Head of caudate nucleus (tissue), 42 donors: ENCODE data around the gene MORC1.
"Not testable (repeated sequence)": the region's sequence is repeated elsewhere in the genome, so short reads cannot be mapped to it uniquely, and the experiment has no call there.

ENCODE experiments used
- DNase-seq, 42 donors: peaks; one replicate each; pipeline versions ENCODE4 v3.0.0 to v3.0.0-alpha.2; 2020 to 2021; ENCODE audit warnings: mixed read lengths in 7 of 42
- intact Hi-C: fragments of 100-400 bp; cut with DNase I; formaldehyde crosslinking; loops from one replicate; pipeline ENCODE4 v1.15.0; 2022

Gene MORC1

DNA sequence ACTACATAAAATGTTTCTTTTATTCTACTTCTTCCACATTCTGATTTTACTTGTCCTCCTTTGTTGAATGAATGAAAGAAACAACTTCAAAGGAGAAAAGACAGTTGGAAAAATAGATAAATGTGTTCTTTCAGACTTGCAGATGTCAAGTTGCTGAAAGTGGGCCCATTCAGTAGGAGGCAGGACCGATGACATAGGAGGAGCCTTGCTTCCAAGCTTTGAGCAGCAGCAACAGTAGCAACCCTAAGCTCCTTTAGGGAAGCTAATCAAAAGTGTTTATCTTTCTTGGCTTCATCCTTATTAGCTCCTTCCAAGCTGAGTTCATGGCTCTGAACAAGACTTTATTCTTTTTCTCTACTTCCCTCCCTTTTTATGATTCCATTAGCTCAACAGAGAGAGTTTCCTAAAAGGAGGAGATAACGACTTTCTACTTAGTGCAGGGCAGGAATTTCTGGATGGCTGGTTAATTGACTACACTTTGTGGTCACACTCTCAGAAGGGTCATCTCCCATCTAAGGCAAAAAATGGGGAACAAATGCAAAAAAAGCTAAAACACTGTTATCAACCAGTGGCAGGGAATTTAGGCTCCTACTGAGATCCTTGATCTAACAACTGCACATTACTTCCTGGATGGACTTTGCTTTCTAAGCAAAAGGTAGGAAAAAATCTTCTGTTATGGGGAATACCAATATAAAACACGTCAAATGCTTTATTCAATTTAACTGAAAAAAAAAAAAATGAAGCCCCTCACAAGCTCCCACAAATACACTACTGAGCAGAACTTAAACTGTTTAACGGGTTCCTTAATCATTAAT lies 4.8 kb downstream of the MORC1 start:
- DNase-seq, result no peak
- intact Hi-C loops, result no loop called here

DNA sequence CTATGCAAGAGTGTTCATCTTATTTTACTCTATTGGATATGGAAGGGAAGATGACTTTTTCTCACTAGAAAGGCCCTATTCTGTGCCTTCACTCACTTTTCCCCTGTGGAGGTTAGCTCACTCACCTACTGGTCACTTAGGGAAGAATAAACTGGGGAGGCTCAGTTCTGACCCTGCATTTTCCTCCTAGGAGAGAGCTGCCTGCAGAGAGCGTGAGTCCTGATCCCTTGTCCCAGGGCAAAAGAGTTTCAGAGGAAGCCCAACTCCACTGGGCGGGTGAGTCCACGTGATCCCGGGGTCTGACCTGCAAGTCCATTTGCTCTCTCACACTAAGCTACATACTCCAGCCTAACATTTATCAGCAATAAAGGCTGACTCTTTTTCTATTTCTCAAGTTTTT lies 8.4 kb downstream of the MORC1 start:
- intact Hi-C loops, result no loop called here

DNA sequence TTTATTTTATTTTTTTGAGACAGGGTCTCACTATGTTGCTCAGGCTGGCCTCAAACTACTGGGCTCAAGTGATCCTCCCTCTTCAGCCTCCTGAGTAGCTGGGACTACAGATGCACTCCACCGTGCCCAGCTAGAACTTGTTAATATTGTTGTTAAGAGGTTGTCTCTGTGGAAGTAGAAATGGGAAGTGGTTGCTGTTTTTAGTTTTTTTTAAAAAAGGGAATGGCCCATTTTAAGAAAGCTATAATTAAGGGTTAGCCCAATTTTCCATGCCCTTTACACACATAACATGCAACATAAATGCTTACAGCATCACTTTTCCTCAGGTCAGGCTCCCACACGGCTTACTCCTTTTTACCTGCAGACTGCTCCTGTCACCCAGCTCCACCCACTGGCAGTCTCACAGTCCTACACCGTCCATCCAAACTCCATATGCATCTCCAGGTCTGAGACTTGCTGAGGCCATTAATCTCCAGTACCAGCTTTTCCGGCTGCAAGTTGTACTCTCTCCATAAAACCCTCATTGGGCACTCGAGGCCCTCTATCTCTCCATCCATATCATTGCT lies 19.8 kb downstream of the MORC1 start:
- no peak for DNase-seq
- intact Hi-C loops, result no loop called here

More for the DNA sequence above, 8.4 kb downstream of the MORC1 start:
- DNase-seq, result no peak

DNA sequence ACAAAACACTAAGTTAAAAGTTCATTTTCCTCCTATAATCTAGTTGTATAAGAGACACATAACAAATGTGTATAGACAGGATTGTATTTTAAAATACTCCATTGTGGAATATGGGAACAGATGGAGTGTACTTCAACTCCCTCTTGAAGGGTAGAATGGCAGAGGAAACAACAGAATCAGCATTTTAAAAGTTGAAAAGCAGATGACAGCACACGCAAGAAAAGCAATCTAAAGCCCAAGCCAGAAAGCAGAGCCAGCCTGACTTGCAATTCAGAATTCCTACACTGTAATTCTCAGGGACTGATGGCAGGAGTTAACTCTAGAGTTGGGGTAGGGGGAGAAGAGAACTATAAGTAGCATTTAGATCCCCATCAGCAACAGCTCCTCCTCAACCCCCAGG lies 22.8 kb downstream of the MORC1 start:
- no peak for DNase-seq
- intact Hi-C loops, result no loop called here

DNA sequence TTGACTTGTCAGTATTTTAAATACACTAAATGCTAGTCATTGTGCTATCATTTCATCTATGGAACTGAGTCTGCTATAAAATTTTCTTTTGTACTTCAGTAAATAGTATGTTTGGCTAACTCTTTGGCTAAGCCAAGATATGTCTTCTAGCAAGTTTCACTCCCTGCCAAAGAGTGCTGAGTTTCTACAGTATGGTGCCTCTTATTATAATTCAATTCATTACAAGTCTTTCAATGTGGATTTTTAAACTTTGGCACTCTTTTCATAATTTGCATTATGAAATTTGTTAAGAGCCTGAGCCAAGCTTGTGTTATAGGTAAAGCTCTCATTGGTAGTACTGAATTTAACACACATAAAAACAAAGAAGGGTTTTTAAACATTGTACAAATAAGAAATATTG lies 24.4 kb downstream of the MORC1 start:
- DNase-seq, result no peak
- intact Hi-C loops, result no loop called here

DNA sequence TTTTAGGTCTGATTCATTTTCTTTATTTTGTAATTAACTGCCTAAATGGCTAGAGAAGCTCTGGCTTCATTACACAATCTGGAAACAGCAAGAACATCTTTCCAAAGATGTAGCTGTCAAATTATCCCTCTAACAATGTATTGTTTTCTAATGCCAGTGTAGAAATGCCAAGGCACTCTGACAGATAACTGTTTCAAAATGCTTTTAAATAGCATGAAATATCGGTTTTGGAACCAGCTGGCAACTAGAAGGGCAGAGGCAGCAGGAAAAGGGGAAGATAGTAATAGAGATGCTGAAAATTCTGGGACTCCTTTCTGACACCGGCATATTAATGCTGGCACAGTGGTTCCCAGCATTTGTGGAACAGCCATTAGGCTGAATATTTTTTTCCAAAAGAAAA lies 26.1 kb downstream of the MORC1 start:
- intact Hi-C loops, result no loop called here
- DNase-seq, result no peak

DNA sequence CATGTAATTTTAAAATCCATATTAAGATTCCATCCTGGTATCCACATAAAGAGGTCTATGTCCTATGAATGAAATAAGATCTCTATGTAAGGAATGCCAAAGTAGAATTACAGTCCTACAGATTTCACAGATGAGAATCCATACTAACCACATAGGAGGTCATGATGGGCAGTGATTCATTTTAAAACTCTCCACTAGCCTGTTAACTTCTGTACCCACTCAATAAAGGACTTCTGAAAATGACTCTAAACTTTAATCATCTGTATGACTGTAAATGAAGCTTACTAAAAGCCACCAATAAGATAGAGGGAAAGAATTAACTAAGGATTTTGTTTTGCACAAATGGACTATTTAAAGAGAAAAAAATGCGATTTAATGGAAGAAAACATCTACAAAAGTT lies 28.7 kb downstream of the MORC1 start:
- intact Hi-C loops, result no loop called here
- no peak for DNase-seq

DNA sequence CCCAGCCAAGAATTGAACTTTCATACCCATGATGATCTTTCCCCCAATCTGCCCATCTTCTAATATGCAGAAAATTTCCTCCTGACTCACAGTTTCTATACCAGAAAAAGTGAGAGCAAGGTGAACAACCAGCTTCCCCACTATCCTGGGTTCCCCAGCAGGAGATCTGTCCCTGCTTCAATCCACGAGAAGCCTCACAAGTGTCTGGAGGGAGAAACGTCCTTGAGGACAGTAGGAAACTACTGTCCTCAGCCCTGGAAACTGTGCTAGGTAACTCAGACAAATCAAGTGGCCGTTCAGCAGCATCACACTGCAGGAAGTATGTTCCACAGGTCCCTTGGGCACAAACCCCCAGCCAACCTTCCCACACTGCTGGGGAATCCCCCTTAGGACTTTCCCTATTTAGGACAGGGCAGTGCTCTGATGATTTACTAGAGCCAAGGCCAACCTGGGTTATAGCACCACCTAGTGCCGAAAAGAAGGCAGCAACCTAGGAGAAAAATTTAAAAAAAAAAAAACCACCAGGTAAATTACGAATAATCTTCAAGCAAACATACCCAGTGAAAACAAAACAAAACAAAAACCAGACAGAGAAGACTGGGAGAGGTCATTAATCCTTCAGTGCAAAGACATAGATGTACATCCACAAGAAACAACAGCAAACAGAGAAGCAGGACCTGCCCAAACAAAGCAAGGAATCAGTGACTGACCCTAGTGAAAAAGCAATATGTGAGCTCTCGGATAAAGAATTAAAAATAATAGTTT lies 36.0 kb downstream of the MORC1 start:
- intact Hi-C loops, result no loop called here
- peak in 4 of 42 donors; percentile 4 to 40 (median 9) for DNase-seq

DNA sequence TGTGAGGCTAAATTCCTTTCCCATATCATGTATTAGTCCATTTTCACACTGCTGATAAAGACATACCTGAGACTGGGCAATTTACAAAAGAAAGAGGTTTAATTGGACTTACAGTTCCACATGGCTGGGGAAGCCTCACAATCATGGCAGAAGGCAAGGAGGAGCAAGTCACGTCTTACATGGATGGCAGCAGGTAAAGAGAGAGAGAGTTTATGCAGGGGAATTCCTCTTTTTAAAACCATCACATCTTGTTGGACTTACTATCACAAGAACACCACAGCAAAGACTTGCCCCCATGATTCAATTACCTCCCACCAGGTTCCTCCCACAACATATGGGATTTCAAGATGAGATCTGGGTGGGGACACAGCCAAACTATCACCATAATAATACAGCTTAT lies 37.8 kb downstream of the MORC1 start:
- intact Hi-C loops, DNase-seq: not testable (repeated sequence)

DNA sequence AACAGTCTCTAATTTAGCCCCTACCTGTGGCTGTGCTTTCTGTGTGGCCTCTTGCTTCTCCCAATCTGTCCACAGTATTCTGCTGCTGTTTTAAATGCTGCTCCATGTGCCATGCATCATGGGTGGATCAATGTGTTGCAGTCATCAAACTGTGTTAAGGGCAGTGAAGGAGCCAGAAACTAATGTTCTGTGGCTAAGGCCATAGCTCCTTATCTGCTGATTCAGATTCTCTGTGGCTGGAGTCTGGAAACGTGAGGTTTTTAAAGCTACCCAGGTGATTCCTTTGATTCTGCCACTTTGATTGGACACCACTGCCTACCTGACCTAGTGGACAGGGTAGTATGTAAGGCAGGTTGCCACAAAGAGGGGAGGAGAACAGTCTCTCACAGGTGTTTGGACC lies 44.8 kb downstream of the MORC1 start:
- DNase-seq, result no peak
- intact Hi-C loops, result no loop called here

DNA sequence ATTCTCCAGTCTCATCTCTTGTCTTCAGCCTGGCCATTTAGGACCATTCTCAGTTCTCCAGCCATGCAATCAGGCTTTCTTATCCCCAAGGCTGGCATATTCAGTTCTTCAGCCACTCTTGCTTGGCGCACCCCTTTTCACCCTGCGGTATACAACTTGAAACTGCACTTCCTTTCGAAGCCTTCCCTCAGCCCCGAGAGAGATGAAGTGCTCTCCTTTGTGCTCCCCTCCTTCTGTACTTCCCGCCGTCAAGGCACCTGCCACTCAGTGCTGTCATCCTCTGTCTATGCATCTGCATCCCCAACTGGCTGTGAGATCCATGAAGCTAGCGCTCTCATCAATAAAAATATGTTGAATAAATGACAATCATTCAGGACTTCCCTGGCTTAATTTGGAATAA lies 45.7 kb downstream of the MORC1 start:
- intact Hi-C loops, result no loop called here
- DNase-seq, result no peak

DNA sequence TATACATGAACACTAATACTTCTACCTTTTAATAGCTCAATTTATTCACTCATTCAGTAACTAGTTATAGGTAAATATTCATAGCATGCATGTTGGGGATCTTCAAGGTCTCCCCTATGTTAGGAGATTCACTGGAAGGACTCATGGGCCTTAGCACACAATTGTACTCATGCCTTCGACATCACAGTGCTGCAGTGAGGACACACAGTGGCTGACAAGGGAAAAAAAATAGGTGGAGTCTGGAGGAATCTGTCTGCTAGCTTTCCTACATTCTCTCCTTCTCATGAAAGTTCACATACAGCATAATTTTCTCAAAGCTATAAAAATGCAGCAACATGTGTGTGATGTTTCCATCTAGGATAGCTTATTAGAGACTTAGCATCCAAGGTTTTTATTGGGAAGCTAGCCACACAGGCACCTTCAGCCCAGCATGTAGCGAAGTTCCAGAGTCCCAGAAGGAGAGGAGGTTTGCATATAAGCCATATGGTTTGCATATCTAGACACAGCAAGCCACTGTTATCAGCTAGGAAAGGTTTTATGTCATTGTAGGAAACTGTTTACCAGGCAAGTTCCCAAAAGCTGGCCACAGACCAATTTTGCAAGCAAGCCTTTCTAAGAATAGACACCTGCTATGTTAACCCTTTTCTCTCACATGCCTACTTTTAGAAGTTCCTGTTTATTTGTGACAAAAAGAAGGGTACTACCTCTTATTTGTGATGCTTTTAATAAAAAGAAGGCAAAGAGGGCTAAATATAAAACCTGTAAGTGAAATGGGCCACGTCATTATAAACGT lies 46.4 kb downstream of the MORC1 start:
- DNase-seq, result no peak
- intact Hi-C loops, result no loop called here

DNA sequence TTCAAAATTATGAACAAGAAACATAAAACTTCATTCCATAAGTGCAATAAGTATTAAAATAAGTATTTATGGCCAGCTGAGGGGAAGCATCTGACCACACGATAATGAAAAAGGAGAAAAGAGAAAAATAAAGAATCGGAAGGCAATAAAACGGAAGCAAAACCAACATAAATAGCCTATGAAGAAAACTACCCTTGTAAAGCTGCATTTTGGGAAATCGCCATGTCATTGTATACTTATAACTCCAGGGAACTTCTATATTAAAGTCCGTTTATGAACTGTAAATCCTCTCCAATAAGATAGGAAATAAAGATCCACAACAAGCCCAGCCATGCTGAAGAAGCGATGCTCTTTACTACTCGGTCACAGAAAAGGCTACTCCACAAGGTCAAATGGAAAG lies 47.7 kb downstream of the MORC1 start:
- no peak for DNase-seq
- intact Hi-C loops, result no loop called here

DNA sequence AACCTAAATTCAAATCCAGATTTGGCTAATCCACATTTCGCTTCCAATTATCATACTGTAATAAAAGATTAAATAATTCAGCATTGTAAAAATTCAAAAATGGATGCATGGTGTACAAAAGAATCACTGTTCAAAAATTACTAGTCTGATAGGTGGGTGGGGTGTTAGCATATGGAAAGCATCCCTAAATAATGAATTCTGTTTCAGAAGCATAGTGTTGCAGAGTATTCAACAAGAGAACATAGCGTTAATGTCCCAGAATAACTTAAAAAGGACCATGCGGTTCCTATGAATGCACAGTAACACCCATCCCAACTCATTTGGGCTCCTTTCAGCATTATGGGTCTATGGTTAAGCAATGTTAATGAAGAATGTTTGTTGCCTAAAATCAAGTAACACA lies 51.1 kb downstream of the MORC1 start:
- intact Hi-C loops, result no loop called here
- no peak for DNase-seq

DNA sequence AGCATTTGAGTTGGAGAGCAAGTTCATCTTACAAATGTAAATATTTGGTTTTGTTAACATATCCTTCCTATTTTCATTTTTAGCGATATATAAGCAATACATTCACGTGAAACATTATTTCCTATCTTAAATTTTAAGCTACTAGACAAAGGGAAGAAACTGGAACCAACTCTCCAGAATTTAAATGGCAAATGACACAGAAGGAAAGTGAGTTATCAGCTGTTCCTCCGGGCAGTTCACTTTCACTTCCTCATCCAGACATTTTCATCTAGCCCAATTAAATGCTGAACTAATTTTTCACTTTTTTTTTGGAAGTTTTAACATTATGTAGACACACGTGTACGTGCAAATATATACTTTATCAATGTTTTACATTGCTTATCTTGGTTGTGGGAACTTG lies 58.7 kb downstream of the MORC1 start:
- DNase-seq, result no peak
- intact Hi-C loops, result no loop called here

DNA sequence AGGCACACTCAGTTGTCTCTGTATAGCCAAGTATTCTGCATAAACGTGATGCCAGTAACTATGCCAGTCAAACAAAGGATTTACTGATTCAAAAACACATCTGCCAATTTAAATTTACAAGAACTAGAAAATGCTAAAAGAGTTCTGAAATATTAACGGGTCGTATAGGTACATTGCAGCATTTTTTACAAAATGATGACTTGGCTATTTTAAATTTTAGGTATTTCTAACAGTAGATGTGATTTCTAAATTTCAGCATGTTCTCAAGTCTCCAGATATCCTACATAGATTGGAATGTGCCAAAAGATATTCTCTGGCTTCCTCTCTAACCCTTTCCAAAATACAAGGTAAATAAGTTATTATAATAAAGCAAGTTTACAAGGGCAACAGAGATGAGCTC lies 60.3 kb downstream of the MORC1 start:
- DNase-seq, result no peak
- intact Hi-C loops, result no loop called here

DNA sequence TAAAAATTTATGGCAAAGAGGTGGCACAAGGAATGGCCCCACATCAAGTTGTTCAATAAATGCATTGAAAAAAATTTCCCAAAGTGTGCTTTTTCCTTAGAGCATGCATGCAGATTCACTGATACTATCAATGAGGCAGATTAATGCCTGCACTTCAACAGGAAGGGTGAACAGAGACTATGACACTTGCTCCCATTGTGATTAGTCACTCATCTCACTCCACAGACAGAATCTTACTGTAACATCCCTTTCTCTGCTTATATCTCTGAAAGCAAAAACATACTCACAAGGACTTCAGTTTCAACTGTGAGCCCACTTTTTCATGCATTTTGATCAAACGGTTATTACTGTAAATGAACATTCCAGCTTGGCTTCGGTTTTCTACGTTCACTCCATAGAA lies 60.9 kb downstream of the MORC1 start:
- intact Hi-C loops, result no loop called here
- no peak for DNase-seq

DNA sequence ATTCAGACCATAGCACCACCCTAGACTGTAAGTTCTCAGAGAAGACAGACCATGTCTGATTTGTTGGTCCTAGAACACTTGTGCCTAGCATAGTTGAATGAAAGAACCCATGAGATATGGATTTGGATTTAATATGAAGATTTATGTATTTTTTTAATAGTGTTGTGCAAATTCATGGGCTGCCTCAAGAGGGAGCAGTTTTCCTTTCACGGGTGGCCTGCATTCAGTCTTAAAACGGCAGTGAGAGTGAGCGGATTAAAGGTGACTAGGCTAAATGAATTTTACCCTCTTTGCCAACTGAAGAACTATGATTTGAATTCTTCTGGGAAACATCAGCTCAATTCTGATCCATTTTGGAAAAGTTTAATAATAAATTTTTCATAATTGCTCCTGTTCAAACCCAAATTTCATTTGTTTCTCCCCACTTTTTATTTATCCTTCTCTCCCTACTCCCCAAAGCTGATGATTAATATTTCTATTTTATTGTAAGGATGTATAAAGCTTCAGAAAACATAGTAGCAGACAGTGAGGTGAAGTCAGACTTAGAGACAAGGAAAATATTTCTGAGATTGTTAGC lies 67.3 kb downstream of the MORC1 start:
- peak in 8 of 42 donors; percentile 2 to 26 (median 15) for DNase-seq
- intact Hi-C loops, result no loop called here

DNA sequence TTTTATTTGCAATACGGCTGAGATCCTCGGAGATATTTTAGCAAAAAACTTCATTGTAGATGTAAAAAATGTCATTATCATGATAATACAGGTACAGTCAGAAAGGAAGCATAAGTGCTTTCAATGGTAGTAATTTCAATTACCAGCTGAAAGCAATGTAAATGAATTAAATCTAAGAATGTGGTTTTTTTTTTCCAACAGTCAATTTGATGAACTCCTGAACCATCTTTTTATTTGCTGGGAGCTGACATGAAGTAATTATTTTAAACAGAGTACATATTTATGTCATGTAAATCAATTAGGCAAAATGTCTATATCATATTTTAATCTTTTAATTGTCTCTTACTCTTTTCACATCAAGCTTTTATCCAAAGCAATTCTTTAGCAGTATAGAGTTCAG lies 70.6 kb downstream of the MORC1 start:
- DNase-seq, result no peak
- intact Hi-C loops, result no loop called here
